HL-60 (cell line): Measurements from ENCODE around the gene FAM221A.
"Not testable (repeated sequence)": the region's sequence is repeated elsewhere in the genome, so short reads cannot be mapped to it uniquely, and the experiment has no call there.

Experiments used
- DNase-seq, 2 experiments: peaks; one replicate each; pipeline ENCODE4 v3.0.0-alpha.2; 2010 to 2020; ENCODE audit warnings: low read depth in 1 of 2, low spot score in 1 of 2
- H3K27ac ChIP-seq: fragments of 250-450 bp; sonication (Bioruptor Pico); replicated peaks from 2 replicates; pipeline ENCODE4 v1.5.1; 2020; ENCODE audit warnings: mild to moderate bottlenecking, moderate library complexity
- H3K27me3 ChIP-seq: fragments of 250-450 bp; sonication (Bioruptor Pico); 2 replicates; pipeline ENCODE4 v1.5.1; 2021; ENCODE audit warnings: mild to moderate bottlenecking, moderate library complexity; ENCODE audit not compliant: insufficient read depth, poor library complexity, severe bottlenecking
- H3K4me3 ChIP-seq: replicated peaks from 2 replicates; pipeline ENCODE4 v1.5.1; 2011; ENCODE audit warnings: mild to moderate bottlenecking, control low read depth, low read length; ENCODE audit not compliant: insufficient read depth
- CTCF ChIP-seq: IDR thresholded peaks from one replicate; pipeline ENCODE4 v1.5.1; 2011; ENCODE audit warnings: low read length, control low read depth, inconsistent platforms; ENCODE audit not compliant: insufficient read depth
- GABPA ChIP-seq: IDR thresholded peaks from 2 replicates; pipeline ENCODE4 v1.6.1; 2012; ENCODE audit warnings: low read depth
- POLR2AphosphoS5 ChIP-seq: IDR thresholded peaks from 2 replicates; pipeline ENCODE4 v1.6.1; 2012; ENCODE audit warnings: low read depth
- REST ChIP-seq: IDR thresholded peaks from 2 replicates; pipeline ENCODE4 v1.6.1; 2012; ENCODE audit warnings: low read depth; ENCODE audit not compliant: insufficient replicate concordance
- SPI1 ChIP-seq: IDR thresholded peaks from 2 replicates; pipeline ENCODE4 v1.6.1; 2012; ENCODE audit warnings: low read depth, mild to moderate bottlenecking, borderline replicate concordance

Gene FAM221A

GRCh38 chr7:23714579-23714978 is 34.6 kb downstream of the FAM221A start:
- Histone ChIP-seq H3K27ac (no peak overlapping the region), H3K27me3 (no peaks in the 10 kb centered on the region), H3K4me3 (no peak overlapping the region)
- TF ChIP-seq CTCF = no peak
- TF ChIP-seq SPI1 = no peak
- TF ChIP-seq POLR2AphosphoS5 = no peak
- no peak for TF ChIP-seq REST
- DNase-seq = no peak

GRCh38 chr7:23715099-23715498 is 35.1 kb downstream of the FAM221A start:
- Histone ChIP-seq H3K27ac (no peak overlapping the region), H3K27me3 (no peaks in the 10 kb centered on the region), H3K4me3 (no peak overlapping the region)
- TF ChIP-seq CTCF (no peak), SPI1 (no peak), POLR2AphosphoS5 (no peak), GABPA (no peak), REST (no peak)
- no peak for DNase-seq

GRCh38 chr7:23717788-23718187 is 37.8 kb downstream of the FAM221A start:
- no peak for DNase-seq
- no peak overlapping the region for H3K4me3 ChIP-seq
- H3K27me3 ChIP-seq = no peaks in the 10 kb centered on the region
- no peak overlapping the region for H3K27ac ChIP-seq
- TF ChIP-seq GABPA = no peak

- Histone ChIP-seq H3K27me3 (no peaks in the 10 kb centered on the region), H3K4me3 (no peak overlapping the region), H3K27ac (no peak overlapping the region)
- DNase-seq = no peak
- TF ChIP-seq GABPA (no peak), SPI1 (no peak), REST (no peak), POLR2AphosphoS5 (no peak), CTCF (no peak)
Measured at GRCh38 chr7:23721456-23721855, 41.5 kb downstream of the FAM221A start.

- not testable (repeated sequence) for H3K27ac ChIP-seq, H3K27me3 ChIP-seq, DNase-seq, H3K4me3 ChIP-seq
Measured at GRCh38 chr7:23722587-23723216, 42.7 kb downstream of the FAM221A start.

- not testable (repeated sequence) for DNase-seq, H3K4me3 ChIP-seq, H3K27me3 ChIP-seq, H3K27ac ChIP-seq
Measured at GRCh38 chr7:23724113-23724512, 44.1 kb downstream of the FAM221A start.
